Effector CD8-positive, alpha-beta T cell (primary cell): ENCODE measurements around the gene ZNF768.
"Not testable (repeated sequence)": the region's sequence is repeated elsewhere in the genome, so short reads cannot be mapped to it uniquely, and the experiment has no call there.

Source experiments
- DNase-seq: peaks from one replicate; lab custom pipeline; 2025; lab: John Stamatoyannopoulos, UW

Gene ZNF768

GRCh38 chr16:30533146-30533522 lies 6.8 kb upstream of the ZNF768 start:
- DNase-seq, result no peak

GRCh38 chr16:30532285-30533145 lies 6.1 kb upstream of the ZNF768 start:
- DNase-seq, result no peak

GRCh38 chr16:30530163-30531037 lies 4.0 kb upstream of the ZNF768 start:
- no peak for DNase-seq

GRCh38 chr16:30528799-30529457 lies 2.6 kb upstream of the ZNF768 start:
- DNase-seq, result no peak

- no peak for DNase-seq
These were observed 1.3 kb upstream of the ZNF768 start for GRCh38 chr16:30527635-30528178.

GRCh38 chr16:30526823-30527634 lies 663 bp upstream of the ZNF768 start:
- DNase-seq, result peak; percentile 80

- no peak for DNase-seq
These were observed 576 bp downstream of the ZNF768 start for GRCh38 chr16:30525844-30526136.

- no peak for DNase-seq
These were observed 1.5 kb downstream of the ZNF768 start for GRCh38 chr16:30524575-30525568.

- no peak for DNase-seq
These were observed 2.4 kb downstream of the ZNF768 start for GRCh38 chr16:30523768-30524574.

- not testable (repeated sequence) for DNase-seq
These were observed 3.5 kb downstream of the ZNF768 start for GRCh38 chr16:30522702-30523463.

GRCh38 chr16:30521873-30522641 lies 4.3 kb downstream of the ZNF768 start:
- DNase-seq, result no peak

- DNase-seq, result no peak
These were observed 4.9 kb downstream of the ZNF768 start for GRCh38 chr16:30521476-30521872.

GRCh38 chr16:30519120-30520049 lies 7.0 kb downstream of the ZNF768 start:
- no peak for DNase-seq

GRCh38 chr16:30518552-30518951 lies 7.8 kb downstream of the ZNF768 start:
- no peak for DNase-seq

- DNase-seq, result no peak
These were observed 11.1 kb downstream of the ZNF768 start for GRCh38 chr16:30515275-30515674.

GRCh38 chr16:30511509-30511908 lies 14.9 kb downstream of the ZNF768 start:
- DNase-seq, result no peak
